GM21737 (cell line): ENCODE measurements around the gene HHAT.

ENCODE experiments used
- ATAC-seq: cut with Tn5 transposase; IDR thresholded peaks from one replicate; pipeline ENCODE4 v1.9.1; 2021; ENCODE audit warnings: mild to moderate bottlenecking, moderate library complexity; ENCODE audit not compliant: unreplicated experiment

The HHAT gene

GRCh38 chr1:210477328-210477924 lies 148.7 kb downstream of the HHAT start:
- no peak for ATAC-seq

- ATAC-seq, result no peak
Observed at GRCh38 chr1:210478820-210479219, 150.1 kb downstream of the HHAT start.

GRCh38 chr1:210482491-210482890 lies 153.8 kb downstream of the HHAT start:
- no peak for ATAC-seq

- no peak for ATAC-seq
Observed at GRCh38 chr1:210482945-210483617, 154.4 kb downstream of the HHAT start.

GRCh38 chr1:210483821-210484220 lies 155.1 kb downstream of the HHAT start:
- no peak for ATAC-seq

- ATAC-seq, result no peak
Observed at GRCh38 chr1:210487021-210487420, 158.3 kb downstream of the HHAT start.

- ATAC-seq, result no peak
Observed at GRCh38 chr1:210489491-210489890, 160.8 kb downstream of the HHAT start.

- ATAC-seq, result no peak
Observed at GRCh38 chr1:210490781-210491180, 162.1 kb downstream of the HHAT start.

GRCh38 chr1:210496063-210496462 lies 167.4 kb downstream of the HHAT start:
- ATAC-seq, result no peak

- ATAC-seq, result no peak
Observed at GRCh38 chr1:210499956-210500355, 171.3 kb downstream of the HHAT start.

- ATAC-seq, result no peak
Observed at GRCh38 chr1:210500831-210501230, 172.1 kb downstream of the HHAT start.

GRCh38 chr1:210504286-210504685 lies 175.6 kb downstream of the HHAT start:
- no peak for ATAC-seq

- no peak for ATAC-seq
Observed at GRCh38 chr1:210505601-210506496, 177.1 kb downstream of the HHAT start.

GRCh38 chr1:210506689-210507088 lies 178.0 kb downstream of the HHAT start:
- ATAC-seq, result no peak

- ATAC-seq, result no peak
Observed at GRCh38 chr1:210516092-210516656, 187.5 kb downstream of the HHAT start.

- ATAC-seq, result no peak
Observed at GRCh38 chr1:210516697-210517459, 188.2 kb downstream of the HHAT start.

GRCh38 chr1:210523830-210524229 lies 195.1 kb downstream of the HHAT start:
- no peak for ATAC-seq

- no peak for ATAC-seq
Observed at GRCh38 chr1:210525716-210526454, 197.2 kb downstream of the HHAT start.

- ATAC-seq, result no peak
Observed at GRCh38 chr1:210527091-210527490, 198.4 kb downstream of the HHAT start.
